ENCODE results near the gene KIF26B.
A peak's percentile ranks its signal among the peaks of the same experiment; 100 is the strongest.

Gene KIF26B

DNA sequence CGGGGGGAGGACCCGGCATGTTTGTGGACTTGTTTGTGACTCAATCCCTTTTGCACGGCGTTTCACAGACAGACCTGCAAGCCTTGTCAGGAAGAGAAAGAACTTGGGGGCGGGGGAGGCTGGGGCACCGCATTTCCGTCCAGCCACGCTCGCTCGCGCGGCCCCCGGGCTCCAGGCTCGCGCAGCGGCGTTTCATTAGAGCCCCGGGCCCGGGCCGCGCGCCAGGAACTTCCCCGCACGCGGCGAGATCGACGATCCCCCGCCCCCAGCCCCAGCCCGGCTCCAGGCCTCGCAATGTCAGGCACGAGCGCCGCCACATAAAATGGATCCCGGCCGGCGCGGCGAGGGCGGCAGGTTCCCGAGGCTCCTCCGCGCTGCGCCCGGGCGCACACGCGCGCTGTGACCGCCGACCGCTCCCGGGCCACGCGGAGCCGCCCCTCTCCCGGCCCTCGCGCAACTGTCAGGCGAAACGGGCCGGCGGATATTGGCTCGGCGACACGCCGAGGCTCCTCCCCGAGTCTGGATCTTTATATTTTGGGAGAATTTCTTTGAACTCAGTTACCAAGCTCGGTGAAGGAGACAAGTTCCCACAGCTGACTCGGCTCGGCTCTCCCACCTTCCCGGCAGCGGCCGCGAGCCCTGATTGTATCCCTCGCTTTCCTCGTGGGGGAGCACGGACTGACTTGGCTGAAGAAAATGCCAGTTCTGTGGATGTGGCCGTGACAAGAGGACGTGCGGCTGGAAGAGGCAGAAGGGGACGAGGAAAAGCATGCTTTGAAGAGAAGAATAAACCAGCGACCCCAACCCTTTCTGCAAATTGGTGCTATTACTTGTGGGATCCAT is at the start of gene KIF26B:
Gene KIF26B, plus strand, starts transcription at position 557 of the 843 bp plus-strand sequence. CDS start 440 bp downstream, outside the sequence.
- peak within 1 kb of the TSS; percentile 81 for H3K4me3 Mint-ChIP-seq
- ATAC-seq (replicated peaks; ENCODE audit: extremely low read depth, poor library complexity, severe bottlenecking) (peak; percentile 12), DNase-seq (ENCODE audit: low spot score in 2 of 2) (no peak)
- H3K27ac Mint-ChIP-seq (ENCODE audit: low read depth) = no peak within 1 kb of the TSS
- peaks cover 5% of the 10 kb centered on the region for H3K36me3 Mint-ChIP-seq (ENCODE audit: insufficient read depth)
- H3K9me3 Mint-ChIP-seq = peaks cover 2% of the 10 kb centered on the region
- H3K27me3 Mint-ChIP-seq = peaks cover 91% of the 10 kb centered on the region
- peaks cover 25% of the 10 kb centered on the region for H3K4me1 Mint-ChIP-seq

DNA sequence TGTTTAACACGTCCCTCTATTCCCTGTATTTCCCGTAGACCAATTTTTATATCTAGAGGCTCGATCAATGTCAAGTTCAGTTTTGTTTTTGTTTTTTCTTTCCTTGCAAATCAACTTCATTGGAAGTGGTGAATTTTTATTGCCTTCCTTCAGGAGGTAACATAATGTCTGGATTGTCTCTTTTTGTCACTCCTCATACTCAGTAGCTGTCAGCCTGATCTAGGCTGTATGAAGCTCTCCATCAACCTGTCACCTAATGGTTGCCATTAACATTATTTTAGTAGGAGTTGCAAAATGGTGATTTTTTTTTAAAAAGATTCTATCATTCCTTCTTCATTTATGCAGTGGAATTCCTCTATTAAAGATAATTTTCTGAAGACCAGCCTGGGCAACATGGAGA is 49.7 kb upstream of the KIF26B start:
- H3K9me3 Mint-ChIP-seq = no peaks in the 10 kb centered on the region

GRCh38 chr1:245105815-245106410 is 48.9 kb upstream of the KIF26B start:
- Mint-ChIP-seq H3K9me3 (no peaks in the 10 kb centered on the region), H3K4me1 (no peaks in the 10 kb centered on the region), H3K27ac (ENCODE audit: low read depth) (no peak overlapping the region), H3K27me3 (peaks cover 17% of the 10 kb centered on the region), H3K36me3 (ENCODE audit: insufficient read depth) (no peaks in the 10 kb centered on the region), H3K4me3 (no peak overlapping the region)
- ATAC-seq (replicated peaks; ENCODE audit: extremely low read depth, poor library complexity, severe bottlenecking) (no peak), DNase-seq (ENCODE audit: low spot score in 2 of 2) (no peak)

More for the DNA sequence above, 49.7 kb upstream of the KIF26B start:
- ATAC-seq (replicated peaks; ENCODE audit: extremely low read depth, poor library complexity, severe bottlenecking) (no peak), DNase-seq (ENCODE audit: low spot score in 2 of 2) (no peak)
- Mint-ChIP-seq H3K4me1 (no peaks in the 10 kb centered on the region), H3K36me3 (ENCODE audit: insufficient read depth) (no peaks in the 10 kb centered on the region), H3K27ac (ENCODE audit: low read depth) (no peak overlapping the region), H3K4me3 (no peak overlapping the region), H3K27me3 (peaks cover 17% of the 10 kb centered on the region)

- Mint-ChIP-seq H3K4me1 (no peaks in the 10 kb centered on the region), H3K27ac (ENCODE audit: low read depth) (no peak overlapping the region), H3K4me3 (no peak overlapping the region), H3K27me3 (peaks cover 17% of the 10 kb centered on the region), H3K9me3 (no peaks in the 10 kb centered on the region), H3K36me3 (ENCODE audit: insufficient read depth) (no peaks in the 10 kb centered on the region)
- no peak for ATAC-seq (replicated peaks; ENCODE audit: extremely low read depth, poor library complexity, severe bottlenecking)
- no peak for DNase-seq (ENCODE audit: low spot score in 2 of 2)
These were observed 47.0 kb upstream of the KIF26B start for GRCh38 chr1:245107776-245108114.

GRCh38 chr1:245108246-245108645 is 46.5 kb upstream of the KIF26B start:
- no peak overlapping the region for H3K27ac Mint-ChIP-seq (ENCODE audit: low read depth)
- H3K4me3 Mint-ChIP-seq = no peak overlapping the region
- DNase-seq (ENCODE audit: low spot score in 2 of 2) (no peak), ATAC-seq (replicated peaks; ENCODE audit: extremely low read depth, poor library complexity, severe bottlenecking) (no peak)
- no peaks in the 10 kb centered on the region for H3K9me3 Mint-ChIP-seq
- no peaks in the 10 kb centered on the region for H3K36me3 Mint-ChIP-seq (ENCODE audit: insufficient read depth)
- H3K27me3 Mint-ChIP-seq = peaks cover 17% of the 10 kb centered on the region
- H3K4me1 Mint-ChIP-seq = no peaks in the 10 kb centered on the region

DNA sequence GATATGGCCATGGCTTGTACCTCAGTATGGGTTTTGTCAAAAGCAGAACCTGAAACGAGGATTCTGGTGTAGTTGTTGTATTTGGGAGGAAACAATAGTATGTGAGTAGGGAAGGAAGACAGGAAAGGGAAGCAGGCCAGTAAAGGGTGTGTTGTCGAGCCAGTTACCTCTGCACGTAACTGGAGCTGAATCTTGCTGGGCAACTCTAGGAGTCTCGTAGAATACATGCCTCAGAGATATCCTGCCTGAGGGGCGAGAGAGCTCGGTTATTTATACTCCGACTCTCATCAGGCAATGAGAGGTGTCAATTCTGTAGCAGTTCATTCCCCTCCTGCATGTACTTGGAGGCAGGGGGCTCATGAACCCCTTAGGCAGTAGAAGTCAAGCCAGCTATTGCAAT is 45.9 kb upstream of the KIF26B start:
- H3K4me1 Mint-ChIP-seq = no peaks in the 10 kb centered on the region
- DNase-seq (ENCODE audit: low spot score in 2 of 2) (no peak), ATAC-seq (replicated peaks; ENCODE audit: extremely low read depth, poor library complexity, severe bottlenecking) (no peak)
- peaks cover 17% of the 10 kb centered on the region for H3K27me3 Mint-ChIP-seq
- no peak overlapping the region for H3K27ac Mint-ChIP-seq (ENCODE audit: low read depth)
- no peak overlapping the region for H3K4me3 Mint-ChIP-seq
- H3K9me3 Mint-ChIP-seq = no peaks in the 10 kb centered on the region
- no peaks in the 10 kb centered on the region for H3K36me3 Mint-ChIP-seq (ENCODE audit: insufficient read depth)

GRCh38 chr1:245110406-245110805 is 44.4 kb upstream of the KIF26B start:
- Mint-ChIP-seq H3K4me1 (no peaks in the 10 kb centered on the region), H3K36me3 (ENCODE audit: insufficient read depth) (no peaks in the 10 kb centered on the region), H3K27me3 (peaks cover 17% of the 10 kb centered on the region), H3K4me3 (no peak overlapping the region), H3K9me3 (no peaks in the 10 kb centered on the region), H3K27ac (ENCODE audit: low read depth) (no peak overlapping the region)
- DNase-seq (ENCODE audit: low spot score in 2 of 2) (no peak), ATAC-seq (replicated peaks; ENCODE audit: extremely low read depth, poor library complexity, severe bottlenecking) (no peak)

GRCh38 chr1:245111073-245111472 is 43.7 kb upstream of the KIF26B start:
- DNase-seq (ENCODE audit: low spot score in 2 of 2) (no peak), ATAC-seq (replicated peaks; ENCODE audit: extremely low read depth, poor library complexity, severe bottlenecking) (no peak)
- no peaks in the 10 kb centered on the region for H3K9me3 Mint-ChIP-seq
- H3K27me3 Mint-ChIP-seq = peaks cover 17% of the 10 kb centered on the region
- no peak overlapping the region for H3K27ac Mint-ChIP-seq (ENCODE audit: low read depth)
- no peaks in the 10 kb centered on the region for H3K4me1 Mint-ChIP-seq
- H3K36me3 Mint-ChIP-seq (ENCODE audit: insufficient read depth) = no peaks in the 10 kb centered on the region
- no peak overlapping the region for H3K4me3 Mint-ChIP-seq

- no peaks in the 10 kb centered on the region for H3K9me3 Mint-ChIP-seq
- H3K27ac Mint-ChIP-seq (ENCODE audit: low read depth) = no peak overlapping the region
- H3K4me1 Mint-ChIP-seq = no peaks in the 10 kb centered on the region
- H3K36me3 Mint-ChIP-seq (ENCODE audit: insufficient read depth) = no peaks in the 10 kb centered on the region
- ATAC-seq (replicated peaks; ENCODE audit: extremely low read depth, poor library complexity, severe bottlenecking) = no peak
- no peak for DNase-seq (ENCODE audit: low spot score in 2 of 2)
- H3K27me3 Mint-ChIP-seq = peaks cover 10% of the 10 kb centered on the region
- no peak overlapping the region for H3K4me3 Mint-ChIP-seq
These were observed 41.1 kb upstream of the KIF26B start for GRCh38 chr1:245113649-245114048.

DNA sequence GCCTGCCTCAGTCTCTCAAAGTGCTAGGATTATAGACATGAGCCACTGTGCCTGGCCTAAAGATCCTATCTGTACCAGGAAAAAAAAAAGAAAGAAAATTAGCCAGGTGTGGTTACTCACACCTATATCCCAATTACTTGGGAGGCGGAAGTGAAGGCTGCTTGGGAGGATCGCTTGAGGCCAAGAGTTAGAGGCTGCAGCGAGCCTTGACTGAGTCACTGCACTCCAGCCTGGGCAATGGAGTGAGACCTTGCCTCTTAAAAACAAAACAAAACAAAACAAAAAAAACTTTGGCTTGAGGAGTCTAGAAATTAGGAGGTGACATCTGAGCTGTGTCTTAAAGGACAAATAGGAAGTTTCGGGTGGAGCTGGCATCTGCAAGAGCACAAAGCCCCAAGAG is 38.7 kb upstream of the KIF26B start:
- Mint-ChIP-seq H3K4me3 (no peak overlapping the region), H3K9me3 (no peaks in the 10 kb centered on the region), H3K36me3 (ENCODE audit: insufficient read depth) (no peaks in the 10 kb centered on the region), H3K27ac (ENCODE audit: low read depth) (no peak overlapping the region), H3K4me1 (no peaks in the 10 kb centered on the region), H3K27me3 (peaks cover 8% of the 10 kb centered on the region)
- DNase-seq (ENCODE audit: low spot score in 2 of 2) (no peak), ATAC-seq (replicated peaks; ENCODE audit: extremely low read depth, poor library complexity, severe bottlenecking) (no peak)

GRCh38 chr1:245116751-245117150 is 38.0 kb upstream of the KIF26B start:
- H3K4me1 Mint-ChIP-seq = no peaks in the 10 kb centered on the region
- H3K36me3 Mint-ChIP-seq (ENCODE audit: insufficient read depth) = no peaks in the 10 kb centered on the region
- H3K27me3 Mint-ChIP-seq = peaks cover 8% of the 10 kb centered on the region
- no peaks in the 10 kb centered on the region for H3K9me3 Mint-ChIP-seq
- no peak overlapping the region for H3K4me3 Mint-ChIP-seq
- no peak for ATAC-seq (replicated peaks; ENCODE audit: extremely low read depth, poor library complexity, severe bottlenecking)
- no peak for DNase-seq (ENCODE audit: low spot score in 2 of 2)
- H3K27ac Mint-ChIP-seq (ENCODE audit: low read depth) = no peak overlapping the region

DNA sequence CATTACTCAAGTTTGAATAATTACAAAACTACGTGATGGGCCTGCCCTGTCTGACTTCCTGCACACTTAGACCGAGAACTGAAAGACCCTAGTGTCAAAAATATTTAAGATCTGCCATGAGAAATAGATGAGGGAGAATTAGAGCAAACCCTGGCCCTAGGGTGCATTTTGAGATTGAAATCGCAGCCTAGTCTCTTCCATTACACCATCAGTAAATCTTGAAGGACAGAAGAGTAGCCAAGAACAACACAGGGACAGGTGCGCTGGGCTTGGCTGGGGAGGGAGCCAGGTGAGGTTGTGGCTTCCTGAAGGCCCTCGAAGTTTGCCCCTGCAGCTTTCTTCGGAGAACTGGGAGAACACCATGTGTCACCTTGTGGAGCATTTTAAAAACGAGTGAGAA is 36.7 kb upstream of the KIF26B start:
- Mint-ChIP-seq H3K4me1 (no peaks in the 10 kb centered on the region), H3K4me3 (no peak overlapping the region), H3K36me3 (ENCODE audit: insufficient read depth) (no peaks in the 10 kb centered on the region), H3K27ac (ENCODE audit: low read depth) (no peak overlapping the region), H3K9me3 (no peaks in the 10 kb centered on the region), H3K27me3 (peaks cover 8% of the 10 kb centered on the region)
- ATAC-seq (replicated peaks; ENCODE audit: extremely low read depth, poor library complexity, severe bottlenecking) = no peak
- no peak for DNase-seq (ENCODE audit: low spot score in 2 of 2)

DNA sequence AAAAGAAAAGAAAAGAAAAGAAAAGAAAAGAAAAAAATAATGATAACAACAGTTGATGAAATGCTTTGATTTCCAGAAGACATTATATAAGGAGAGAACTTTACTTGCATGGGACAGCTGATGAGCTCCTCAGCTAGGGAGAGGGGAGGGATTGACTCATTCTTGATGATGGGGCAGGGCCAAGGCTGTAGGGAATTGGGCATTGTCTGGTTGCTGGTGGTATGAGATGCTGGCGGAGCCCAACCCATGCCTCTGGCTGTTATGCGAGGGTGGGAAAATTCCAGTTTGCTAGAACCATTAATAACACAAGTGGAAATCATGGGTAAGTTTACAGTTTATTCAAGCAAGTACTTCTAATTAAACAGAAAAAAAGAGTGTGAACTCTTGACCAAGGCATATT is 36.0 kb upstream of the KIF26B start:
- no peaks in the 10 kb centered on the region for H3K9me3 Mint-ChIP-seq
- DNase-seq (ENCODE audit: low spot score in 2 of 2) = no peak
- H3K27me3 Mint-ChIP-seq = peaks cover 8% of the 10 kb centered on the region
- no peak overlapping the region for H3K4me3 Mint-ChIP-seq
- no peak for ATAC-seq (replicated peaks; ENCODE audit: extremely low read depth, poor library complexity, severe bottlenecking)
- no peaks in the 10 kb centered on the region for H3K4me1 Mint-ChIP-seq
- H3K27ac Mint-ChIP-seq (ENCODE audit: low read depth) = no peak overlapping the region
- H3K36me3 Mint-ChIP-seq (ENCODE audit: insufficient read depth) = no peaks in the 10 kb centered on the region
